HFFc6 (cell line): ENCODE data around the gene DLG2. TPM values are rescaled to one million over a fixed set of nuclear protein-coding genes. Genes with fewer than 3 reads are reported as not detected.

Experiments used
- DNase-seq: peaks from one replicate; pipeline ENCODE4 v3.0.0-alpha.2; 2018
- H3K27ac Mint-ChIP-seq: 2 replicates; pipeline ENCODE4 v1.8.0; 2020; ENCODE audit warnings: mild to moderate bottlenecking, mixed read lengths
- H3K27me3 Mint-ChIP-seq: 2 replicates; pipeline ENCODE4 v1.8.0; 2021; ENCODE audit warnings: mild to moderate bottlenecking, moderate library complexity, mixed read lengths; ENCODE audit not compliant: insufficient read depth
- H3K36me3 Mint-ChIP-seq: 2 replicates; pipeline ENCODE4 v1.8.0; 2021; ENCODE audit warnings: low read depth, mixed read lengths
- H3K4me1 Mint-ChIP-seq: 2 replicates; pipeline ENCODE4 v1.8.0; 2020; ENCODE audit warnings: low read depth, mixed read lengths
- H3K4me3 Mint-ChIP-seq: 2 replicates; pipeline ENCODE4 v1.8.0; 2020; ENCODE audit warnings: mild to moderate bottlenecking, moderate library complexity, mixed read lengths
- H3K9me3 Mint-ChIP-seq: 2 replicates; pipeline ENCODE4 v1.8.0; 2020; ENCODE audit warnings: mild to moderate bottlenecking, mixed read lengths
- total RNA-seq, 6 experiments: library from RNA; stranded (reverse); fragmentation: NEBNext Ultra II Directional; extraction: Animal tissue kit (Norgen Biotek cat#: 25700); gene quantifications; 2 replicates in 1 of 6; 3 replicates in 5 of 6; pipeline ENCODE4 v1.2.3, GENCODE V29; 2021
- TF ChIP-seq, protein P1 (sequence below): fragments of 200-600 bp; sonication (generic); IDR thresholded peaks from 2 replicates; pipeline ENCODE4 v1.5.0; 2021; ENCODE audit warnings: antibody characterized with exemption, mild to moderate bottlenecking

Gene DLG2
- total RNA-seq, 6 experiments from 2014 or later: 0.39 to 1.00 (median 0.80) TPM; not detected in 1

DNA sequence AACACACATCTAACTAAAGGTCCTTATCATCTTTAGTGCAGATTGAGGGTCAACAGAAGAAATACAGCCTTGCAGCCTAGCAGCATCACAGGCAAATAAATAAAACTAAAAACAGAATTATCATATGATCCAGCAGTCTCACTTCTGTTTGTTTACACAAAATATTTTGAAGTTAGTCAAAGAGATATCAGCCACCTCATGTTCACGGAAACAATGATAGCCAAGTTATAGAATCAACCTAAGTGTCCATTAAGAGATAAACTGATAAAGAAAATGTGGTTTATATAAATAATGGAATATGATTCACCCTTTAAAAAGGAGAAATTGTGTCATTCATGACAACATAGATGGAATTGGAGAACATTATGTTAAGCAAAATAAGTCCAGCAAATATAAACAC, 1602.9 kb downstream of the DLG2 start:
- TF ChIP-seq, protein P1, sequence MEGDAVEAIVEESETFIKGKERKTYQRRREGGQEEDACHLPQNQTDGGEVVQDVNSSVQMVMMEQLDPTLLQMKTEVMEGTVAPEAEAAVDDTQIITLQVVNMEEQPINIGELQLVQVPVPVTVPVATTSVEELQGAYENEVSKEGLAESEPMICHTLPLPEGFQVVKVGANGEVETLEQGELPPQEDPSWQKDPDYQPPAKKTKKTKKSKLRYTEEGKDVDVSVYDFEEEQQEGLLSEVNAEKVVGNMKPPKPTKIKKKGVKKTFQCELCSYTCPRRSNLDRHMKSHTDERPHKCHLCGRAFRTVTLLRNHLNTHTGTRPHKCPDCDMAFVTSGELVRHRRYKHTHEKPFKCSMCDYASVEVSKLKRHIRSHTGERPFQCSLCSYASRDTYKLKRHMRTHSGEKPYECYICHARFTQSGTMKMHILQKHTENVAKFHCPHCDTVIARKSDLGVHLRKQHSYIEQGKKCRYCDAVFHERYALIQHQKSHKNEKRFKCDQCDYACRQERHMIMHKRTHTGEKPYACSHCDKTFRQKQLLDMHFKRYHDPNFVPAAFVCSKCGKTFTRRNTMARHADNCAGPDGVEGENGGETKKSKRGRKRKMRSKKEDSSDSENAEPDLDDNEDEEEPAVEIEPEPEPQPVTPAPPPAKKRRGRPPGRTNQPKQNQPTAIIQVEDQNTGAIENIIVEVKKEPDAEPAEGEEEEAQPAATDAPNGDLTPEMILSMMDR: no peak
- Mint-ChIP-seq H3K9me3 (peaks cover 14% of the 10 kb centered on the region), H3K4me1 (peaks cover 9% of the 10 kb centered on the region; the same call in 1 of the 2 replicates), H3K36me3 (no peaks in the 10 kb centered on the region), H3K4me3 (no peak overlapping the region), H3K27ac (no peak overlapping the region), H3K27me3 (no peaks in the 10 kb centered on the region; the same call in 1 of the 2 replicates)
- DNase-seq: no peak

DNA sequence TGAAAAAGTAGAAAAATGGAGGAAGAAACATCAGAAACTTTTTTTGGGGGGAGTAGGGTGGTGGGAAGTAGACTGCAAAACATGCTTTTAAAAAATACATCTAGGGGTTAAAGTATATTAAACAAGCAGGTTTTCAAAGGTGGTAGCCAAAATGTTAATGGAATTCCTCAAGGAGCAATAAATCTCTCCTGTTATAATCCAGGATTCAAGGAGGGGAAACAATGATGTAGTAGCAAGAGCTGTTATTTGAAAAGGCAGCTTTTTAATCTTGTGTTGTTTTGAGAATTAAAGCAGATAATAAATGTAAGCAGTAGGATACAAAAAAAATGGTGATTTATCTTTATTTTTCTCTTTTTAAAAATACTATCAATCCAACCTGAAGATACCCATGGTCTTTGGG, 1604.4 kb downstream of the DLG2 start:
- Mint-ChIP-seq H3K27me3 (no peaks in the 10 kb centered on the region; the same call in 1 of the 2 replicates), H3K27ac (no peak overlapping the region), H3K4me3 (no peak overlapping the region), H3K36me3 (no peaks in the 10 kb centered on the region), H3K4me1 (peaks cover 12% of the 10 kb centered on the region; the same call in 1 of the 2 replicates), H3K9me3 (peaks cover 14% of the 10 kb centered on the region)
- TF ChIP-seq, protein P1: no peak
- no peak for DNase-seq

DNA sequence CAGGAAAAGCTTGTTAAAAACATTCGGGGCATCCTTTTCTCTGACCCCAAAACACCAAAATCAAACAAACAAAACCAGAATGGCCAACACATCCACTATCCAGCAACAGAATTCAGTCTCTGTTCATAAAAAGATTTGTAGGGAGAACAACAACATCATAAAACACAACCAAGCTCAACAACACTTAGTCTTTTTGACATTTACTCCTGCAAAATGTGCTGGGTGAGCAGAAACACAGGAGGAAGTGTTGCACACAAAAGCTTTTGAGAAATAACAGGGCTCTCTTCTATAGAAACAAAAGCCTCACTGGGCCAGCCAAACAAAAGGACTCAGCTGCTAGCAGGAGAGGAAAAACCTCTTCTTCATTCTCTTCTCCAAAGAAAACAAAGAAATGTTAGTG, 1604.9 kb downstream of the DLG2 start:
- H3K27ac Mint-ChIP-seq: no peak overlapping the region
- TF ChIP-seq, protein P1: no peak
- H3K36me3 Mint-ChIP-seq: no peaks in the 10 kb centered on the region
- peaks cover 12% of the 10 kb centered on the region; the same call in 1 of the 2 replicates for H3K4me1 Mint-ChIP-seq
- peaks cover 14% of the 10 kb centered on the region for H3K9me3 Mint-ChIP-seq
- no peaks in the 10 kb centered on the region; the same call in 1 of the 2 replicates for H3K27me3 Mint-ChIP-seq
- no peak overlapping the region for H3K4me3 Mint-ChIP-seq
- no peak for DNase-seq

DNA sequence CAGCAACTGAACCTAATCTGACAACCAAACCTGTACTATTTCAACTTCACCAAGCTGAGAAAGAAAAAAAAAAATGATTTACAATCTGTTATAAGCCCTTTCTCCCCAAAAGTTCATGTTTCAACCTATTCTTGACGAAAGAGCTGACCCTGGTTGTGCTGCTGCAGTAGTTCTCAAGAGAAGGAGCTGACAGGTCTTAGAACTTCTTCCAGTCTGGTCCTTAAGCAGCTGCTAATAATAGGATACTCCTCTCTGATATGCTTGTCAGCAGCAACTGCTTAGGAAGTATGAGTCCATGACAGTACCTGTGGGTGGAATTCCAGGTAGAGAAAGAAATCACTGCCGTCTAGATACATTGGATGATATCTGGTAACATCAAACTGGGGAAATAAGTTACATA, 1605.9 kb downstream of the DLG2 start:
- no peaks in the 10 kb centered on the region; the same call in 1 of the 2 replicates for H3K27me3 Mint-ChIP-seq

DNA sequence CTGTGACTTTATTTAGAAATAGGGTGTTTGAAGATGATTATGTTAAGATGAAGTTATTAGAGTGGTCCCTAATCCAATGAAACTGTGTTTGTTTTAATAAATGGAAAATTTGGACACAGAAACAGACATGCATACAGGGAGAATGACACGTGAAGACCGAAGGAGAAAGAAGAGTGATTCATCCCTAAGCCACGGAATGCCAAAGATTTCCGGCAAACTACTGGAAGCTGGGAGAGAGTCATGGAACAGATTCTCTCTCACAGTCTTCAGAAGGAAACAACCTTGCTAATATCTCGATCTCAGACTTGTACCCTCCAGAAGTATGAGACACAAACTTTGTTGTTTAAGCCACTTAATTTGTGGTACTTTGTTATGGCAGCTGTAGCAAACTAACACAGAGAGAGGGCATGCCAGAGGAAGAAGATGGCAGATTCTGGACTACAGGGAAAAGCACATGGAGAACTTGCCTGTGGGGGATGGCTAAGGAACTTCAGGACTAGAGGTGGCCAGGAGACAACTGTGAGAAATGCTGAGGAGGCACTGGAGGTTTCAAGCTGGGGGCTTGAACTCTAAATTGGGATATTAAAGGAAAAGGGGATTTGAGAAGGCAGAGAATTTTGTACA, 1607.5 kb downstream of the DLG2 start:
- TF ChIP-seq, protein P1: no peak
- no peaks in the 10 kb centered on the region for H3K36me3 Mint-ChIP-seq
- peak; percentile 3 for DNase-seq
- peaks cover 12% of the 10 kb centered on the region; the same call in 1 of the 2 replicates for H3K4me1 Mint-ChIP-seq
- peak overlapping the region; percentile 53; the same call in 1 of the 2 replicates for H3K4me3 Mint-ChIP-seq
- no peaks in the 10 kb centered on the region; the same call in 1 of the 2 replicates for H3K27me3 Mint-ChIP-seq
- H3K9me3 Mint-ChIP-seq: peaks cover 23% of the 10 kb centered on the region
- peak overlapping the region; percentile 72 for H3K27ac Mint-ChIP-seq

More for the DNA sequence above, 1605.9 kb downstream of the DLG2 start:
- Mint-ChIP-seq H3K4me1 (peaks cover 12% of the 10 kb centered on the region; the same call in 1 of the 2 replicates), H3K9me3 (peaks cover 21% of the 10 kb centered on the region), H3K36me3 (no peaks in the 10 kb centered on the region), H3K27ac (no peak overlapping the region), H3K4me3 (no peak overlapping the region)
- TF ChIP-seq, protein P1: no peak
- no peak for DNase-seq
